ENCODE measurements around the gene STS.
"Not testable (repeated sequence)": the region's sequence is repeated elsewhere in the genome, so short reads cannot be mapped to it uniquely, and the experiment has no call there.

STS gene

DNA sequence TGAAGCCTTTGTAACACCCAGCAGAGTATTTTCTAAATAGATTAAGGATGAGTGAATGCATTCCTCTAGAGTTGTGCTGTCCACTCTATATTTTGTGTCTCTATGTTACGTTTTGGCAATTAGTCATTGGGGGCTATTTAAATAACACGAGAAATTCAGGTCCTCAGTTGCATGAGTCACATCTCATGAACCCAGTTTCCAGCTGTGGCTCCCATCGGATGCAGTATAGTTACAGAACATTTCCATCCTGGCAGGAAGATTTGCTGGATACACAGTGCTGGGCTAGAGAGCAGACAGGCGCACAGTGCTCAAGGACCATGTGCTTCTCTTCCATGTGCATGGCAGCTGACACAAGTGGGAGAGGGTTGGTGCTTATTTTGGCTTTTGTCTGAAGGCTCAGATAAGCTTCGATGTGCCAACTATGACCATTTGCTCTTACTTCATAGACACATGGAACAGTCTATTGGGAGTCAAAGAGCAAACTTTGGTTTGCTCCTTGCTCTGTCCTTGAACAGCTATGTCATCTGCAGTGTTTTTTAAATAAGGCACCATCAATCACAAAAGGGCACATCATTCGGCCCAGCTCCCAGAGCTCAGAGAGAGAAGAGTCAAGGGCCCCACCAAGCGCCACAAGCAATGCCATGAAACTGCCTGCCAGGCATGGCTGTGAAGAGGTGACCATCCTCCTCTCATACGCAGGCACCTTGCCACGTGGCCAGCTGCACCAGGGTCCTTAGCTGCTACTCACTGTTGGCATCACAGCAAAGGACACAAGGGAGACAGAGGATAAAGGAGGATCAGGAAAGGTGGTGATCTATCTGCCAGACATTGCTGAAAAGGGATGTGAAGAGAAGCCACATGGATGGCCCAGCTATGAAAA is 8.1 kb upstream of the STS start:
- no peak for DNase-seq

DNA sequence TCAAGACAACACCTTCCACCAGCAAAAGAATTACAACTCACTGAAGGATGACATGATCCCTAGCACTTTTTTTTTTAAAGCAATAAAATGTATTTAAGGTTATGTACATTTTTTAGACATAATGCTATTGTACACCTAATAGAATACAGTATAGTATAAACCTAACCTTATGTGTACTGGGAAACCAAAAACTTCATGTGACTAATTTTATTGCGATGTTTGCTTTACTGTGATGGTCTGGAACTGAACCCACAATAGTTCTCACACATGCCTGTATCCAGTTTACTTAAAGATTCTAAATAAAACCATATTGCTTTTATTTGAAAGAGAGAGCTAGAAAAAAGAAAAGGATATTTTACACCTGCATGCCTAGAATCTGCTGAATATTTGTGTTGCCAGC is 4.4 kb upstream of the STS start:
- DNase-seq: no peak

DNA sequence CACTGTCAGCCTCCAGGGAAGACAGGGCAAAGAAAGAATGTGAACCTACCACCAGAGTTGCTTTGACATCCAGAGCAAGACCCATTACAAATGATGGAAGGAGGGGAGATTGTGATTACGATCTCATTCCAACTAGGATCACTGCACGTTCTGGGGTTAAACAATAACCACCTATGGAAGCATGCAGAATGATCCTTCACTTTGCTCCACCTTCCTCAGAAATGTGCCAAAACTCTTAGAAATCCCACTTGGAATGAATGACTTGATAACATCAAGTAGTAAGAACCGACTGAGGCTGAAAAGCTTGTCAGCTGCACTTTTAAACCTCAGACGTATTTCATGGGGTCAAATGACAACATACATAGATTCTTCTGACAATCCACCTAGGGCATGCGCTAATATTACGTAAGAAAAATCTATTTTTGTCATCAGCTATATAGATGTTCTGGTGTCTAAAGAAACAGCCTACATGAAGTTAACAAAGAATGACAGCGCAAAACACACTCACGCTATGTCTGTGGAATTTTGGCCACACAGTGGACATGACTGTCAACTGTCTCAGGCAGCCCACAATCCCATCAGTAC is 3.5 kb upstream of the STS start:
- DNase-seq: no peak

DNA sequence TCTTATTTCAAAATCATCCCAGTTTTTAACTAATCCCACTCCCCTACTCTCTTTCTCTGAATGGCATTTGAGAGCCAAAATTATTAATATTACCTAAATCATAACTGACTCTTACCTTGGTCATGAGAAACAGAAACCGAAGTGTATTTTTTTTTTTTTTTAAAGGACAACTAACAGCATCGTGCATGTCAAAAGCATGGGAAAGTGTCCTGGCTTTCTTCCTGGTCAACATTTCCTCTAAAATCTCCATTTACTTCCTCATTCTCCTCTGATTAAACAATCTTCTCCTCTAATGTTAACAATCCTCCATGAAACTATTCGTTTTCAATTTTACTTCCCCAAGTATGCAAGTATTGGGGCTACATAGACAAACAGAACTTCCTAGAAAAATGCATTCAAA is 2.1 kb upstream of the STS start:
- DNase-seq: no peak

DNA sequence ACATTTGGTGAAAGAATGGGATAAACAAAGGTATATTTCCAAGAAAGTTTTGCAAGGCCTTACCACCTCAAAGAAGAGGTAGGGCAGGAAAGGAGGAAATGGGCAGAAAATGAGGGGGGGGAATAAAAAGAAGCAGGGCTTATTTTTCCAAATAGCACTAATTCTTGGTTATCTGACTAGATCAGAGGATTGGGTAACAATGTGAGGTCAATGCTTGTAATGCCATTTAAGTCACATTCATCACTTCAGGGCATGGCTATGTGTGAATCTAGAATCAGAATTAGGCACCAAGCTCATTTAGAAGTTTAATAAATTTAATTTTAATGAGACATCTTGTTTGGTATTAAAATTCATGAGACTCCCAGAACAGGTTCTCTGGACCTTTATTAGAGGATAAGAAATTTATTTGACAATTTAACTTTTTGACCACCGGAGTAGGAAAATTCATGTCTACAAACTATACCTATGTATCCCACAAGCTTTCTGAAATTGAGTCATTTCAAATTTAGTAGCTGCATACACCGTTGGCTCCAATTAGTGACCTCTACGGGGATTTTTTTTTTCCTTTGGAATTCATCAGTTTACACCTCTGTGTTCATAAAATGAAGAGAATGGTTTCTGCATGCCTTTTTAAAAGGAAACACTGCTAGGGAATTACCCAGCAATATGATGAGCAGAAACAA is 1.4 kb upstream of the STS start:
- no peak for DNase-seq

DNA sequence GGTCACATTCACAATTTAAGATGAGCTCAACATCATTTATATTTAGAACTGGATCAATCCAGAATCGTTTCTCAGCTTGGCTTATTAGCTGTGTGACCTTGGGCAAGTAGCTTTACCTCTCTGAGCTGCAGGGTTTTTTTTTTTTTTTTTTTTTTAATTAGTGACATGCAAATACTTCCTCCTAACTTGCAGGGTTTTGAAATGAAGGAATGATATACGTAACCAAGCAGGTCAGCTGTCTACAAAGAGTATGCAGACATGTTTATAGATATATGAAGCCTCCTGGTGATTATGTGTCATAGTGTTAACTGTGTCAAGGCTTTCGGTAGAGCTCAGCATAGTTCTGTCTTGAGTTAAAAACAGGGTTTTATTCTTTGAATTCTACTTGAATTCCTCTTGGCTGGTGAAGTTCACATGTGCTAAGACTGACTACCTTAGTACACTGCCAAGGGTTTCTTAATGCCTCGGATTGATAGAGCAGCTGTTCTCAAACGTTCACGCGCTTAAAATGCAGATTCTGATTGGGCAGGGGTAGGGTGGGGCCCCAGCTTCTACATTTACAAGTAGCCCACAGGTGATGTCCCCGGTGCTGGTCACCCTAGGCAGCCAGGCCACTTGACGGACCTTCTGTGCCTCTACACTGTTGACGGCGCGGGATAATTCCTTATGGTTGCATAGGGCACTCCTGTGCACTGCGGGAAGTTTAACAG is 654 bp upstream of the STS start:
- DNase-seq: peak in 1 of 2 experiments; percentile 68

DNA sequence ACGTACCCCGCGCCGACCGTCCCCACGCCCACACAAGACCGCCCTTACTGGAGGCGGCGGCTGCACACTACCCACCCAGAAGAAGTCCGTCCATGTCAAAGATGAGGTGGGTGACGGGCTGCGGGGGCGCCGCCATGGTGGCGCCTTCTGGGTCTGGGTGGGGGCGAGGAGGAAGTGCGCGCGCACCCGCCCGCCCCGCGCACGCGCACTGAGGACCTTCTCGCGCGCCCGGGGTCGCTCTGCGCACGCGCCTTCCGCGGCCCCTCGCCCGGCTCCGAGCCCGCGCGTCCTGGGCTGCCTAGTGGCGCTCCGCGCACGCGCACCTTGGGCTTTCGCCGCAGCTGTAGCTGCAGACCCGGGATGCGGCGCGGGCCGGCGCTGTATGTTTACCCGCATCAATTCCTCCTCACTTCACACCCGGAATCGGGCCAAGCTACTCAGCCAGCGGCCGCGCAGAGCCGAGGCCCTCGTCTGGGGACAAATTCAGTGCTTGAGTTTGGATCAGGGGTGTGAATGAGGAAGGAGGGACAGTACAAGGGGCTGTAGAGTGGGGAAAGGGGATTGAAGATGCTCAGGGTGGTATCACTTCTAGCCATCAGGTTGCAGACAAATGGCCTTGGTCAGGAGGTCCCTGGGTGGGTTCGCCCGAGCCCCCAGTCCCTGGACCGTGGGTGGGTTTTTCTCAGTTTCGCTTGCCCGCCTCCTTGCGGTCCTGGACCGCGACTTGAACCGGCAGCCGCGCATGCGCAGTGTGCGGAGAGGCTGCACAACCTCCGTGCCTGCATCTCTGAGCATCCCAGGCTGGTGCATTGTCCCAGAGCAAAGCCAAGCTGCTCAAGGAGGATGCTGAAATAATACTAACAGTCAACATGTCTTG is 704 bp downstream of the STS start, which contains the start of gene PUDP:
PUDP (minus strand) TSS at position 176 of the 877 bp plus-strand sequence; CDS start at position 136, 40 bp downstream.
- peak; percentile 89 for DNase-seq

DNA sequence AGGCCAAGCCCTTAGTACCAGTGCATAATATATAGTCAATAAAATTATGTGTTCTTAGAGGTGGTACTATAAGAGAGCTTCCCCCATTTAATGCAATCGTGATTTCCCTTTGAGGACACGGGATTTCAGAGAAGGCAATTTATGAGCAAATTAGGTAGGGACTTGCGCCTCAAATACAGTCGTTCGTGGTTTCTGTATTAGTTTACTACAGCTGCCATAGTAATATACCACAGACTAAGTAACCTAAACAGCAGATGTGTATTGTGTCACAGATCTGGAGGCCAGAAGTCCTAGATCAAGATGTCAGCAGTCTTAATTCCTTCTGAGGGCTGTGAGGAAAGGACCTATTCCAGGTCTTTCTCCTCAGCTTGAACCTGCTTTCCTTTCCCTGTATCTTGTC is 1.9 kb downstream of the STS start:
- no peak for DNase-seq

DNA sequence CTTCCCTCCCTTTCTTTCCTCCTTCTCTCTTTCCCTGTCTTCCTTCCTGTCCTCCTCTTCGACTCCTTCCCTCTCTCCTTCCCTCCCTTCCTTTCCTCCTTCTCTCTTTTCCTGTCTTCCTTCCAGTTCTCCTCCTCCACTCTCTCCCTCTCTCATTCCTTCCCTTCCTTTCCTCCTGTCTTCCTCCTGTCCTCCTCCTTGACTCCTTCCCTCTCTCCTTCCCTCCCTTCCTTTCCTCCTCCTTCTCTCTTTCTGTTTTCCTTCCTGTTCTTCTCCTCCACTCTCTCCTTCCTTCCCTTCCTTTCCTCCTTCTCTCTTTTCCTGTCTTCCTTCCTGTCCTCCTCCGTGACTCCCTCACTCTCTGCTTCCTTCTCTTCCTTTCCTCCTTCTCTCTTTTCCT is 5.7 kb downstream of the STS start:
- no peak for DNase-seq

DNA sequence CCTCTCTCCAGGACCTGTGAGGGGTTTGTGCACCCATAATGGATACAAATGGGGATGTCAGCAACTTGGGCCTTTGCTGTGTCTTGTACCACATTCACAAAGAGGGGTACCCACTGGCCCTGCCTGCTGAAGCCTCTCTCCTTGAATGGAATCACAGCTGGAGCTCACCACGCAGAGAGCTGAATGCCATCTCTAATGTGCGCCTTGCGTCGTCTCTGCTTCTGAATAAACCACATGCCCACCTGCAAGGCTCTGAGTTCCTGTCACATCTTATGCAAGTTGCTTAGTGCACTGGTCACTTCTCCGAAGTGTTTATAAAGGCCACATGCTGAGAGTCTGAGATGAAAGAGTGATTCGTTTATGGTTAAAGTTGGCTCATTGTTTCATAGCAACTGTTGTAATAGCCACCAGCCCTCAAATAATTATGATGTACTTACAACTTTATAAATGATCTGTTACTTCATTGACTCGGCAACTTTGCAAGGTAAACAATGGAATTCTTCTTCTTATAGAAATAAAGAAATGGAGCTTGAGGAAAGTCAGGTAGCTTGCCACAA is 6.6 kb downstream of the STS start:
- DNase-seq: no peak

DNA sequence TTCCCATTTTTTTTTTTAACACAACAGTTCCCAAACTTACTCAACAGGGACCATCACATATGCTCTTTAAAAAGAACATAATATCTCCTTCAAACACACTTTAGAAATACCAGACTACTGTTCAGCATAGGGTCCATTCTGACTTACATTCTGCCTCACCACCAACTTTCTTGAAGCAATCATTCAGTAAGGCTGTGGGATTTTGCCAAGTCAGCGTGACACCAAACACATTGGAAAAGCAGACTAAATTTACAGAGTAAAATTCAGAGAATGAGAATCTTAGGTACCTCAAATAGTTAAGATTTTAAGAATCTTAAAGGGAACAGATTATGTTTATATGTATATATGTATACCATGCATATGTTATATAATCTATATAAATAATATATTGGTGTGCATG is 7.7 kb downstream of the STS start:
- DNase-seq: no peak

DNA sequence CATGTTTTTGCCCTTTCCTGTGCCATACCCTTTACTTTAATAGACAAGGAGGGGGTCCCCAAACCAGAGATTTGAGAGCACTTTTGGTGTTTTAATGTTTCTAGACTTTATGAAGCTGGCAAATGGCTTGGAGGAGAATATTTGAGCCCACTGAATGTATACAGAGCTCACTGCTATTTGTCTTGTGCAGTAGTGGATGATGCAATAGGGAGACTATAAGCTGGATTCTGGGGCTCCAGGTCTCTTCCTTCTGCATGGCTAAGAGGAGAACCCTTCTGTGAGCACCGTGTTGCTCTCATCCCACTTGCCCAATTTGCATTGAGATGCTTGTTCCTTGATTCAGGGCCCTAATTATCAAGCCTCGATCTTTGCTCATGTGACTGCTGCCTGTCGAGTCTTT is 9.4 kb downstream of the STS start:
- DNase-seq: no peak

DNA sequence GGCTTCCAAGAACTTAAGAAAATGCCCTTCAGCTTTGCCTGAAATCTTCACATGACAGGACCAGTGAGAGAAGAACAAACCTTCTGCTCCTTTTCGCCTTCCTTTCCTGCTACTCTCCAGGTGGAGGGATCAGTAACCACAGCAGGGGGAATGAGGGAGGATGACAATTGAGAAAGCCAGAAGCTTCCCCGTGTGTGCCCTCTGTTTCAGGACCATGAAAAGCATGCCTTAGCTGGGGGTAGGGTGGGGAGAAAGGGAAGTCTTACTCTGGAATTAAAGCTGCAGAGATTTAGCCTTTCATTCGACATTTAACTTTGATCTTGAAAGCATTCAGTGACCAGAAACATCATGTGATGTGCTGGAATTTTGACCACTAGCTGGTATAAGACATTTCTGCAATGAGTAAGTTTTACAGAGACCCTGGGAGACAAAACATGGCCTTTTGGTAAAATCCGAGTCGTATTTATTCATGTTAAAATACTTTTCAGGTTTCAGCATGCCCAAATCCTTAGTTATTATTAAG is 11.0 kb downstream of the STS start:
- no peak for DNase-seq

DNA sequence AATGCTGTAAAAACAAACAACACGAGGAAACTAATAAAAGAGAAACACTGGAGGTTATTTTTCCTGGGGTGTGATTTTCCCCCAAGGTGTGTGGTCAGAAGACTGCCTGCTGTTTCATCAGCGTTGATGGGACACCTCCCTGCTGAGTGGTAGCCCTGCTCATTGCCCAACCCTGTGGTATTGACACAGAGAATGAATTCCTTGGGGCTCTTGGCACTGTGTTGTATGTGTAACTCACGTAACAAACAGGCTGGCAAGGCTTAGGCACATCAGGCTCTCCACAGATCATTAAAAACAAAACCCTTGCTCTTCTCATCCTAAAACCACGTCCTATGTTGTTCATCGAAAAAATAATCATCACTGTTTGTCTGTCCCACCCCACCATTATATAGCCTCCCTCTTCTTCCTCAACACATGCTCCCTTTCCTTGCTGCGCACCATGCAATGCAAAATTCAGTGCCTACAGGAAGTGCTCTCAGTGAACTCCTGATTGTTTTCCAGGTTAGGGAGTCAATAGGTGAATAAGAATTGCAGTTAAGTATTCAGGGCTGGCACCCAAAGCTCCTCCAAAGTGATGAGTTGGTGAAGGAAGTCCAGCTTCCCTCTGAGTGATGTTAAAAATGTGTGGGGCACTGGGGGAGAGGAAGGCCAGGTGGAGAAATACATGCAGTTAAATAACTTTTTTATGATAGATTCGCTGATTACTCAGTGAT is 11.8 kb downstream of the STS start:
- peak; percentile 28 to 48 for DNase-seq

DNA sequence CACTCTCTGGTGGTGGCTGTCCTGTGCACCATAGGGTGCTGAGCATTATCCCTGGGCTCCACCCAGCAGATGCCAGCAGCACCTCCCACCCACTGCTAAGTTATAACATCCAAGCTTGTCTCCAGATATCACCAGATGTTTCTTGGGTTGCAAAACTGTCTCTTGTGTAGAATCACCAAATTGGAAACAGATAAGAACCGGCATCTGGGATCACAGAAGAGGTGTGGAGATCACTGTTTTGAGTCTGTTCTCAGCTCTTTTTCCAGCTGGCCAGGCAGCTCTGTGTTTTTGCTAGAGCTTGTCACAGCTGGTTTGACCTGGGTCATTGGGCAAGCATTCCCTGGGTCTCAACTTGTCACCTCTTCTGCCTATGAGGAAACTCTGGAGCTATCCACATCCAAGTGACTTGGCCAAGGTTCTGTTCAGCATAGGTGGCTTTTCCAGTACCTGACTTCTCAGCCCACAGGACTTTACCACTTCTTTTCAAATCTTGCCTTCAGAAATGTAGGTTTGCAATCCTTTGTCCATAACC is 15.7 kb downstream of the STS start:
- DNase-seq: no peak

DNA sequence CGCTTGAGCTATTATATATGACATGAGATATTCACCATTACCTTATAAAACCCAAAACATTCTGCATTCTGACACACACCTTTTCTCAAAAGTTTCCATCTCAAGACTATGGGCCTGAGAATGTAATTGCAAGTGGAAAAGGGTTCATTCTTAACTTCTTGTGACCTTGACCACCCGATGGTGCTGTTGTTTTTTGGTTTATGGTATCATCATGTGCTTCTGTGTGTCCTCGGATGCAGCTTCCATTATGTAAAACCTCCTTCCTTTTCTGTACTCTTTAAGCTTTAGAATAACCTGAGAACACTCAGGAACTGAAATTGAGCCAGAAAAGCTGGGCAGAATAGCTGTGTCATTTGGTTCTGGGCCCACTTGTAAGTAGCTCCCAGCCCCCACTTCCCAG is 16.7 kb downstream of the STS start:
- no peak for DNase-seq

DNA sequence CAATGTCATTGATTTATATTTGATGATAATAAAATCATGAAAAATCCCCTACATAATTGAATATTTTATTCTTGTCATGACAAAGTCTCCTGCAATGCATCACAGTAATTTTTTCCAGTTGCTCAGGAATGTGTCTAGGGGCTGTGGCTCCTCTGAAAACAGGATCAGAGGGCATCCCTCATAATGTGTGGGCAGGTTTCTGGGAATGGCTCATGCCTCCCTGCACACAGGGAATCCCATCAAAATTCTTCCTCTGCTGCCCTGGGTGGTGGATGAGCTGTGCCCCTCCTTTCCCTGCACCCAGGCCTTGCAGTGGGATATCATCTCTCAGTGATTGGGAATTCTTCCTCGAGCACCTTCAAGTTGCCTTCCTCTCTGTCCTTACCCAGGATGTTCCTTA is 20.9 kb downstream of the STS start:
- DNase-seq: no peak

DNA sequence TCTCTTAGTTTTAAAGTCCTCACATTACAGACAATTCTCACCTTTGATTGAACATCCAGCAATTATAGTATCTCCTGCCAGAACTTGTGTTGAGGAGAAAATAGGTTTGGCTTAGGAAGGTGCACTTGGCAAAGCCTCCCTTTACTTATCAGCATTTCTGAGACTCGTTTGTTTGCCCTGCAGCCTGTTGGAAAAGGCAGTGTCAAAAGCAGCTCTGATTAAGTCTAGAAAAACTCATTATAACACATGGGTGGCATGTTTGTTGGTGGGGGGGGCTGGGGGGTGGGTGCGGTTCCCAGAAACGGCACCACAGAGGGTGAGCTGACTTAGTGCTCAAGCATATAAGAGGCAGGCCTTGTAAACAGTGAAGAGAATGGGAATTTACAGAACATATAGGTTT is 22.1 kb downstream of the STS start:
- DNase-seq: no peak

DNA sequence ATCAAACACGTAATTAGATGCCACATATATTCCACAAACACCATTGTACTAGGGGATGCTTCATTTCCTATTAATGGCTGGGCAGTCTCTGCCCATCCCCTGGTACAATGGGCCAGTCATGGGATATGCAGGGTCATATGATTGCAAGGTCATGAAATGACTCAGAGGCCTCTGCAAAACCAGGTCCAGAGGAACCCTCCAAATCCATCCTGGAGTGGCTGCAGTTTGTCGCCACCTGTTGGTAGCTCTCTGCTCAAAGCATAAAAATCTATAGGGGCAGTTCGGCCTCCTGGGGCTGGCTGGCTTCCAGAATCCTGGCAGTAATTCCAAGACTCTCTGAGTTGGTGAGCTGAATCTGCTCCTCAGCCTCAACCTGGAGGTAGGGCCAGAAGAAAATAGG is 23.4 kb downstream of the STS start:
- DNase-seq: no peak

DNA sequence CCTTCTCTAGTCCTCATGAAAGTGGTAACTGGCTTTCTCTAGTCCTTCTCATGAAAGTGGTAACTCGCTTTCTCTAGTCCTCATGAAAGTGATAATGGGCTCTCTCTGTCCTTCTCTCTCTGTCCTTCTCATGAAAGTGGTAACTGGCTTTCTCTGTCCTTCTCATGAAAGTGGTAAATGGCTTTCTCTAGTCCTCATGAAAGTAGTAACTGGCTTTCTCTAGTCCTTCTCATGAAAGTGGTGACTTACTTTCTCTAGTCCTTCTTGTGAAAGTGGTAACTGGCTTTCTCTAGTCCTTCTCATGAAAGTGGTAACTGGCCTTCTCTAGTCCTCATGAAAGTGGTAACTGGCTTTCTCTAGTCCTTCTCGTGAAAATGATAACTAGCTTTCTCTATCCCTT is 31.3 kb downstream of the STS start:
- not testable (repeated sequence) for DNase-seq

DNA sequence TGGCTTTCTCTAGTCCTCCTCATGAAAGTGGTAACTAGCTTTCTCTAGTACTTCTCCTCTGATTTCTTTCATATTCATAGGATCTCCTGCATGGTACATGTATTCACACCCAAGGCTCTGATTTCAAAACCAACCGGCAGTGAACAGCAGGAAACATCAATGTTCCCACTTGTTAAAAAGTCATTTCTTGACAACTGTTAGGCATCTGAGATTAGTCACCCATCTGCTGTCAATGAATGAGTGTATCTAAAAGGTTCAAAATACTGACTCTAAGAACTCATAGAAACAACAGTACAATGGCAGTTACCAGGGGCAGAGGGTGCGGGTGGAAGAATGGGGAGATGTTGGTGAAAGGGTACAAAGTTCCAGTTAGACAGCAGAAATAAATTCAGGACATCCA is 31.9 kb downstream of the STS start:
- DNase-seq: no peak

Data from NCI-H2081 (cell line).